ENCODE data around the gene TFEB.

TFEB gene

DNA sequence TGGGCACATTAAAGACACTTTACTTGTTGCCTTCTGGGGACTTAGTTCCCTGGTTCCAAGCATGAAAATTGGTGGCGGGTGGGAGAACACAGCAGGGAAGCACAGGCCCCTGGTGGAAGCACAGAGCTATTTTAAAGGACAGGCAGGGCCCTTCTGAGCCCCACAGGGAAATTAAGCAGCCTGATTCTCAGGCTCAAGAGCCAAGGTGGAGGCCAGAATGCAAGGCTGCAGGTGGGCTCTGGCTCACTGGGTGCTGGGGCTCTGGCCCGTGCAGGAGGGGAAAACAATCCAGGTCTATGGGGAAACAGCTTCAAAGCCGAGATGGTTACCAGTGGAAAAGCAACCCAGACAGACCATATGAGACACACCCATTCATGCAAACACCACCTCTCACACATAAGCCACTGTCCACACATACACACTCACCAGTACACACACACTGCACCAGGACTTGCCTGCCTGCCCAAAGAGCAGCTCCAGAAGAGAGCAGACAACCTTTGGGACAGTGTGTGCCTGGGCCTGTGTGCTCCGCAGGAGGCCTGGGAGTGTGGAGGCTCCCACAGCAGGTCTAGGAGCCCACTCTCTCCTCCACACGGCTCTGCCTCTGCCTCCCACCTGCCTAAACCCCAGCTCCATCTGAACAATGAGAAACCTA is 30.6 kb downstream of the TFEB start:
- DNase-seq, result no peak

DNA sequence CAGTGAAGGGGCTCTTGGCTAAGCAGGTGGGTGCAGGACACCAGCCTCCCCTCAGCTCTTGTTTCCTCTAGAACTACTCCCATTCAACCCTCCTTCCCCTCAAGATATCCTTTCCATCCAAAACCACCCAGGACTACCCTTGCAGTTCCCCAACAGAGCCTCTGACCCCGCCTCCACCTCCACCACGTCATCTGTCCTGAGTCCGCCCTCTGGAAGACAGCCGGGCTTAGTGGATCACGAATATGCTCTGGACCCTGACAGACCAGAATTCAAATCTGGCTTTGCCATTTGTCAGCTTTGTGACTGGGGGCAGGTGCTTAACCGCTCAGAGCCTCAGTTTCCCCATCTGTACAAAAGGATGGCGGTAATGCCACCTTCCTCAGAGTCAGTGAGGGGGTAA is 31.4 kb downstream of the TFEB start:
- DNase-seq, result no peak

- no peak for DNase-seq
Measured at GRCh38 chr6:41702771-41703494, 32.5 kb downstream of the TFEB start.

- DNase-seq, result no peak
Measured at GRCh38 chr6:41702089-41702745, 33.2 kb downstream of the TFEB start.

DNA sequence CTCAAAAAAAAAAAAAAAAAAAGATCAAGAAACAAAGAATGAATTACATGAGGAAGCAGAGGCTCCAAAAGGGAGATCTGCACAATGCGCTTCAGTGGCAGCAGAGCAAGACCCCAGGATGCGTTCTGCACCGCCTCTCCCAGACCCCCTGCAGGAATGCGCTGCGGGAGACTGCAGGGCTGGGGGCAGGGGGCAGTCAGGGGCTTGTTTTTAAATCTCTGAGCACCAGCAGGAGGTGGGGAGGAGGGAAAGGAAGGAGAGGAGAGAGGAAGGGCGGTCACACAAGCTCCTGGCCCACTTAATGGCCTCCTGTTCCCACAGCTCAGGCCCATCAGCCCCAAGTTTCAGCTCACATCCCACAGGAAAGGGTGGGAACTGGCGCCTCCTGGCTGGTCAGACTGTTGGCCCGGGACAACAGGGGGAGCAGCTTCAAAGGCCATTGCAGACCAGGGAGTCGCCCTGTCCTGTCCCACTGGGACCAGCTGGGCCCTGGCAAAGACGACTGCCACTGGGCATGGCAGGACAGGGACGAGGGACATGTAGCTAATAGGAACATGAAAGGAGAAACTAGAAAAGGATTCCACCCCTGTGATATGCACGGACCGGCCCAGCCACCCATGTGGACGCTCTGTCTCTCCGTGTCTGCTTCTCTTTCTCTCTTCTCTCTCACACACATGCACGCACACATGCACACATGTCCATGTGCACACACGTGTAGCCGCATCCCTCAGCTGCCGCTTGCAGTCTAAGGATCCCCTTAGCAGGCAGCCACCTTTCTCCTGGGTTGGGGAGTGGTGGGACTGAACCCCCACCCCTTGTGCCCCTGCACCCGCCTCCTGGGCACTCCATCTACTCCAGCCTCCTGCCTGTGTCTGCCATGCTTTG is 34.7 kb downstream of the TFEB start:
- no peak for DNase-seq

- DNase-seq, result no peak
Measured at GRCh38 chr6:41699063-41699462, 36.3 kb downstream of the TFEB start.

DNA sequence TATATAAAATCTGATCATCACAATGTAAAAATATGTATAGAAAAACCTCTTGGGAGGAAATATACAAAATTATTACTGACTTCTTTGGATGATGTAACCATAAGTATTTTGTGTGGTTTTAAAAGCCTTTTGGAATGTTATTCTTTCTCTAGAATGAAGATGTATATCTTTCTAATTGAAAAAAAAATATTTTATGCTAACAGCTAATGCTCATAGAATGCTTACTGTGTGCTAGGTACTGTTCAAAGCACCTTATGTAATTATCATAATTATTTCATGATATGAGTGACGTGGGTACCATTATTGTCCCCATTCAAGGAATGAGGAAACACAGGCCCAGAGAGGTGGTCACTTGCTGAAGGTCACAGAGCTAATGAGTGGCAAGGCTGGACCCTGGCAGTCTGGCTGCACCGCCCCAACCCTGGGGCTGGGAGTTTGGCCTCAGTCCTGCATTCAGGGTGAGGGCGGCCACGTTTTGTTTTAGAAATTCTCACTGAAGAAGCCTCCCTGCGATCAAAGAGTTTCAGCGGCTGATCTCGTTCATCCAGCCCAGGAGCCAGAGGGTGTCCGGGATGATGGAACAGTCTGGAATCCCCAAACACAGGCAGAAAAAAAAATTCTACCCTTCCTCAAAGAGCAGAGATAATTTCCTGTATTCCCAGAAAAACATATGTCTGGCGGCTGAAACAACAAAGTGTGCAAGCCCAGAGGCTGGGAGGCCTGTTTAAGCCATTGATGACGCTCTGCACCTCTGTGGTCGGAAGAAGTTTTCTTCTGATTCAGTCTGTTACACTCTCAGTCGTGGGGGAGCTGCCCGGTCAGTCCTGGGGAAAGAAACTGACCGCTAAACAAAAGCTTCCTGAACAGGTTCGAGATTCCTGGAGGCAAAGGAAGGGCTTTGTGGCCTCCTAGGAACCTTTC is 37.3 kb downstream of the TFEB start:
- no peak for DNase-seq

DNA sequence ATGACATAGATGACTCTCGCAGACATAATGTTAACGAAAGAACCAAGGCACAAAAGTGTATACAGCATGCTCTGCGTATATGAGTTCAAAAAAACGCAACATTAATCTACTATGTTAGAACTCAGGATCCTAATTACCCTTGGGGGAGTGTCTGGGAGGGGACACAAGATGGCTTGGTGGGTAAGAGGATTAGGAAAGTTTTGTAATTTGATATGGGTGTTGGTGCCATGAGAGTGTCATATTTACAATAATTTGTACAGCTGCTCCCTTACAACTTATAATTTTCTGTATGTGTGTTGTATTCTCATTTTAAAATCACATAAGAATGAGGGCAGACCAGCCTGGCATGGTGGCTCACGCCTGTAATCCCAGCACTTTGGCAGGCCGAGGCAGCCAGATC is 38.6 kb downstream of the TFEB start:
- DNase-seq, result no peak

- no peak for DNase-seq
Measured at GRCh38 chr6:41695825-41696224, 39.6 kb downstream of the TFEB start.

DNA sequence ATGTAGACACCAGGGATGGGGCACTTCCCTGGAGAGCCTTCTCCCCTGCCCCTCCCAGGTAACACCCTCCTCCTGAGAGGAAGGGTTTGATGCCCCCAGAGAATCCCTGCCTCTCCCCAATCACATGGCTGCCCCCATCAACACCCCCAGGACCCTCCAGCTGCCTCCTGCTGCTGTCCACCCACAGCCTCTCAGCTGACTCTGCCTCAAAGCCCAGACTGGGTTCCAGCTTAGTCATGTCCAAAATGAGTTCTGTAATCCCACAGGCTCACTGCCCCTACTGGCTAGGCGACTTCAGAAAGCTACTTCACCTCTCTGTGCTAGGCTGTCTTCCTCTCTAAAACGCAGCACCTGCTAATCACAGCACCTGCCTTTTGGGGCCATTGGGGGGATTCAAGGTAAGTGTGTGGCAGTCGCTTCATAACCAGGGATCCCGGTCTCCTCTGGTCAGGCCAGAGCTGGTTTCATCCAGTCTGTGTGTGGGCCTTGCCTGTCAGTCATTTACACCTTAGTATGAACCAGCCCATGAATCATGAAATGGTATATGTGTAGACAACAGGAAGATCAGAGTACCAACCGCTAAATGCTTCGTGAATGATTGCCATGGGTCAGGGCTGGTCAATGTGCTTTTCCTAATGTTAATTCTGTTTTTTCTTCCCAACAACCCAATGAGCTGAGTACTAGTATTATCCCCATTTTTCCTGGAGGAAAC is 40.4 kb downstream of the TFEB start:
- DNase-seq, result no peak

DNA sequence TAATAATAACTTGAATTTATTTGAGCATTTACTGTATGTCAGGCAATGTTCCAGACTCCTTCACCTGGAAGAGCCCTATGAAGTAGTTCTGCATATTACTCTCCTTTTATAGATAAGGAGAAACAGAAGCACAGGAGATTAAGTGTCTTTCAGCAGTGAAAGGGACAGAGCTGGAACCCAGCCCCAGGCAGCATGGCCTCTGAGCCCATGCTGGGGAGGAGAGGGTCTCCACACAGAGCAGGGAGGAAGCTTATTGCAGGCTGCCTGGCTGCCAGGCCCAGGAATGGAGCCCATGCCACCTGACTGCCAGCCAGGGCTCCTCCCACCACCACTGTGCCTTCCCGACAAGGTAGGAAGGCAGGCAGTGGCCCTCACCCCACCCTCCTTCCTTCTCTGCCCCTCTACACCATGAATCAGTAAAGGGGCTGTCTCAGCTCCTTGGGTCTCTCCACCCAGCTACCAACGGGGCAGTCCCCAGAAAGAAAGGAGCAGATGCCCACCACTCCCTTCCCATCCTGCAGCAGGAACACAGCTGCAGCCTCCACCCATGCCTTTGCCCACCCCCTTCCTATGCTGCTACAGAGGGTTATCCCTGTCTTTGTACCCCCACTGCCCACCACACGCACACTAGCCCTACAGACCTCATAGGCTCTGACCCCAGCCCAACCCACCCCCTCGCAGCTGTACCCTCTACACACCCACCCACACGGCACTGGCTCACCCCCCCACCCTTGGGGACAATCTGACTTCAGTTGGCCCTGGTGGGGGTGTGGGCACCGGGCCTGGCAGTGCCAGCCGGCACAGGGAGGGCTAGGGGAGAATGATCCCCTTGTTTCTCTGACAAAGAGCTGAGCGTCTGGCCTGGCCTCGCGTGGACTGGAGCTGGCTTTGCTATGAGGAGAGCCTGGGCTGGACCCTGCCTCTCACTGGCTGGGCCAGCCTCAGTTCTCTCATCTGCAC is 41.8 kb downstream of the TFEB start:
- DNase-seq, result no peak

DNA sequence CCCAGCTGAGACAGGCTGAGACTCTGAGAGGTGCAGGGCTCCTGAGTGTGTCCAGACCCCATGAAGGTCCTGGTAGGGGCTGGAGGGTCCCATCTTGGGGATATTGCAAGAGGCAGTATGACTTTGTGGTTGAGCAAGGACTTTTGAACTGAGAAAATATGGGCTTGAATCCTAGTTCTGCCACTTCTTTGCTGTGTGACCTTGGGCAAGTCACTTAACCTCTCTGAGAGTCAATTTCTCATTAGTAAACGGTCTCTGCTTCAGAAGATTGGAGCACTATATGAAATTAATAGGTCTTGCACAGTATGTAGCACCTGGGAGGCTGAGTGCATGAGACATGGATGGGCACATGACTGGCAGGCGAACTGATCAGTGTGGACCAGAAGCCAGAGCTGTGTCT is 42.7 kb downstream of the TFEB start:
- no peak for DNase-seq

- DNase-seq, result no peak
Measured at GRCh38 chr6:41692080-41692675, 43.2 kb downstream of the TFEB start.

GRCh38 chr6:41691426-41692079 is 43.9 kb downstream of the TFEB start:
- DNase-seq, result no peak

DNA sequence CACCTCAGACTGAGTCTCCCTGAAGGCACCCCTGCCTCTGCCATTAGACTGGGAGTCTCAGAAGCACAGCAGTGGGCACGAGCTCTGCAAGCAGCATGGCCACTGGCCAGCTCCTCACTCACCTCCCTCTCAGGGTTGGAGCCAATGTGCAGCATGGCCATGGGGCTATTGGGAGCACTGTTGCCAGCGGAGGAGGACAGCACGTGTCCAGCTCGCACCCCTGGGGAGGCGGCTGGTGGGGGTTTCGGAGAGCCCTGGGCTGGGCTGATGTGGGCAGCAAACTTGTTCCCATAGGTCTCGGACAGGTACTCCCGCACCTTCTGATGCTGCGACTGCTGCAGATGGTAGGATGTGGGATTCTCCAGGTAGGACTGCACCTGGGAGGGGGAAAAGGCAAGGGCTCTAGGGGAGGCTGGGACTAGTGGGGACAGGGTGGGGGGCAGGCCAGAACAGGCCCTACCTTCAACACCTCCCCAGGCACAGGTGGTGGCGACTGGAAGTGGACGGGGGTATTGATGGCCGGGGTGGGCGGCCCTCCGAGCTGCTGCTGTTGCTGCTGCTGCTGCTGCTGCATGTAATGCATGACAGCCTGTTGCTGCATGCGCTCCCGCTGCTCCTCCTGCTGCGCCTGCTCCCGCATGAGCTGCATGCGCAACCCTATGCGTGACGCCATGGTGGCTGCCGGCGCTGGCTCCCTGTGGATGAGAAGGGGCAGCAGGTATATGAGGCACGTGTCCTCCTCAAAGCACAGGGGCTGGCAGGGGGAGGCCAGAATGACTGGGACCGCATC is 44.7 kb downstream of the TFEB start:
- DNase-seq, result no peak

- no peak for DNase-seq
Measured at GRCh38 chr6:41689171-41690008, 46.0 kb downstream of the TFEB start.

GRCh38 chr6:41688256-41688965 is 47.0 kb downstream of the TFEB start:
- no peak for DNase-seq

Data from CD4-positive, alpha-beta T cell treated with Interleukin-21 for 1 hour (primary cell).